Activated CD4-positive, alpha-beta T cell treated with anti-CD3 and anti-CD28 coated beads for 4 hours (primary cell): Measurements from ENCODE around the gene ENAM.
A peak's percentile ranks its signal among the peaks of the same experiment; 100 is the strongest.
"Not testable (repeated sequence)": the region's sequence is repeated elsewhere in the genome, so short reads cannot be mapped to it uniquely, and the experiment has no call there.

ENCODE experiments used
- DNase-seq, 2 donors: peaks; one replicate each; pipeline ENCODE4 v3.0.0-alpha.2; 2020

ENAM gene

DNA sequence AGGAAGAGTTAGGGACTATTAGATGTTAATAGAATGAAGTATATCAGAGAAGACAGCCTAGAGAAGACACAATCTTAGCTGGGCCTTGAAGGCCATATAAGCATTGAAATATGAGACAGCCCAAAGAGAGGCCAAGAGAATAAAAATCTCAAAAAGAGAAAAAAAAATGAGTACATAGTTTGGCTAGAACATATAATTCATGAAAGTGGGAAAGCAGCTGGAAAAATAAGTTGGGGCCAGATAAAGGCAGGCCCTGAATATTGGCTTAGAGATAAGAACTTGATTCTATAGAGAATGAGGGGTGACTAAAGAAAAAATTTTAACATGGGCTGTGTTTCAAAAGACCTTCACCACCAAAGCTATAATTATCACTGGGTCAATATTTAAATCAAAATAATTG, 52.4 kb downstream of the ENAM start:
- DNase-seq: no peak

DNA sequence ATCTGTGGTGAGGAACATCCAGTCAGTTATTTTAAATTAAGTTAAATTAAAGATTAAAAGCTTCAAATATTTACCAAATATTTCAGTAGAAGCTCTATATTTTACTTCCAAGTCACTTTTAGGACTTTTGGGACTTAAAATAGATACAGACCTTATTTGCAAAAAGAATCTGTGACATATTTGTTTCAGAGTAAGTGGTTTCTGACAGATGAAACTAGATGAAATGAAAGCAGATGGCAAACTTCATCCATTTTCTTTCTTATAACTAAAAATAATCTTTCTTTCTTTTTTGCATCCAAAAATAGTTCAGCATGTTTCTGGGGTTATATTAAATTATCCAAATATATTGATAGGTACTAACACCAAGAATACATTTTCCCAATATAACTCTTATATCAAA, 53.2 kb downstream of the ENAM start:
- no peak for DNase-seq

DNA sequence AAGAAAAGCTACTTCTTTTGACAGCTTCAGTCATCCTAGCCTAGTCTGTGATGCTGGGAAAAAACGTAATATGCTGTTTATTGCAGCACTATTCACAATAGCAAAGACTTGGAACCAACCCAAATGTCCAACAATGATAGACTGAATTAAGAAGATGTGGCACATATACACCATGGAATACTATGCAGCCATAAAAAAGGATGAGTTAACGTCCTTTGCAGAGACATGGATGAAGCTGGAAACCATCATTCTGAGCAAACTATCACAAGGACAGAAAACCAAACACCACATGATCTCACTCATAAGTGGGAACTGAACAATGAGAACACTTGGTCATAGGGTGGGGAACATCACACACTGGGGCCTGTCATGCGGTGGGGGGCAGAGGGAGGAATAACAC, 53.6 kb downstream of the ENAM start:
- DNase-seq: not testable (repeated sequence)

DNA sequence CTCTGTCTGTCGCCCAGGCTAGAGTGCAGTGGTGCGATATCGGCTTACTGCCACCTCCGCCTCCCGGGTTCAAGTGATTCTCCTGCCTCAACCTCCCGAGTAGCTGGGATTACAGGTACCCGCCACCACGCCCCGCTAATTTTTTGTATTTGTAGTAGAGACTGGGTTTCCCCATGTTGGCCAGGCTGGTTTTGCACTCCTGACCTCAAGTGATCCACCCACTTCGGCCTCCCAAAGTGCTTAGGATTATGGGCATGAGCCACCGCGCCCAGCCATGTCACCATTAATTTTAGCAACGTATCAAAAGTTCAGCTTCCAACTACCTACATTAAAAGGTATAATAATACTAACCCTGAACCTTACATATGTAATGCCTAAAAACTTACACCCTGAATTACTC, 58.8 kb downstream of the ENAM start:
- DNase-seq: peak in 1 of 2 donors; percentile 11

DNA sequence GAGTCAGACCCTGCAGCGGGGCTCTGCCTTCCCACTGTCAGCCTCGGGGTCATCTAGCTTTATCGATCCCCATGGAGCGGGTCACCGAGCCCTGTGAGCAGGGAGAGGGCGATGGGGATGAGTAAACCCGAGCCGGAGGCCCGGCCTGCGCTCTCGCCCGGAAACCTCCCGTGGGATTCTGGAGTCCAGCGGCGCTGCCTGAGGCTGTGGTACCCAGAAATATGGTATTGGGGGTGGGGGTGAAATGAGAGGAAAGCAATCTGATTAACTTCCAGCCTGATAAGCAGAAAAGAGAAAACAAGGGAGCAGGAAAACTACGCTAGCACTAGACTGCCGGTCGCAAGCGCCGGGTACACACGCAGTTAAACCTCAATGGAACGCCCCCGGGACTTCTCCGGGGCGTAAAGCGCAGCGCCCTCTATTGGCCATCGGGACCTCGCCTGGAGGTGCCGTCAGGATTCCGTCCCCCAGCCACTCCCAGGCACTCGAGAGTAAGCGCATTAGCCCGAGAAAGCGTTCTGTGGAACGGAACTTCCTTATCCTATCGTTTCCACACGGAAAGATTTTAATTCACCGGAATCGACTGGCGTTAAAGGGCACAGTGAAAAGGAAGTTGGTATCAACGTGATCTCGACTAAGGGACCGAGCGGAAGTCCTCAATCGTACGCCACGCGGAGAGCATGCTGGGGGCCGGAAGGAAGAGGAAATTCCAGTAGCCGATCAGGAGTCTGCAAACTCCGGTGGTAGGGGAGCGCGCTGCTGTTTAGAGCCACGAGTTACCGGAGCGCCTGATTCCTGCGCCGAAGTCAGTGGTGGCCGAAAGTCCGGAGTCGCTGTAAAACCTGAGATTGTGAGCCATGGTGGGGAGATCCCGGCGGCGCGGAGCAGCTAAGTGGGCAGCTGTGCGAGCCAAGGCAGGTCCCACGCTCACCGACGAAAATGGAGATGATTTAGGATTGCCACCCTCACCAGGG, 59.6 kb downstream of the ENAM start, which contains the start of gene UTP3:
Gene UTP3, plus strand, starts transcription at position 712 of the 974 bp plus-strand sequence. Its CDS starts 146 bp downstream, at position 858.
- DNase-seq: peak; percentile 92 to 93

DNA sequence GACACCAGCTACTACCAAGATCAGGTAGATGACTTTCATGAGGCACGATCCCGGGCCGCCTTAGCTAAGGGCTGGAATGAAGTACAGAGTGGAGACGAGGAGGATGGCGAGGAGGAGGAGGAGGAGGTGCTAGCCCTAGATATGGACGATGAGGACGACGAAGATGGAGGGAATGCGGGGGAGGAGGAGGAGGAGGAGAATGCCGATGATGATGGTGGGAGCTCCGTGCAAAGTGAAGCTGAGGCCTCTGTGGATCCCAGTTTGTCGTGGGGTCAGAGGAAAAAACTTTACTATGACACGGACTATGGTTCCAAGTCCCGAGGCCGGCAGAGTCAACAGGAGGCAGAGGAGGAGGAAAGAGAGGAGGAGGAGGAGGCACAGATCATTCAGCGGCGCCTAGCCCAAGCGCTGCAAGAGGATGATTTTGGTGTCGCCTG, 60.3 kb downstream of the ENAM start:
- DNase-seq: peak in 1 of 2 donors; percentile 22

DNA sequence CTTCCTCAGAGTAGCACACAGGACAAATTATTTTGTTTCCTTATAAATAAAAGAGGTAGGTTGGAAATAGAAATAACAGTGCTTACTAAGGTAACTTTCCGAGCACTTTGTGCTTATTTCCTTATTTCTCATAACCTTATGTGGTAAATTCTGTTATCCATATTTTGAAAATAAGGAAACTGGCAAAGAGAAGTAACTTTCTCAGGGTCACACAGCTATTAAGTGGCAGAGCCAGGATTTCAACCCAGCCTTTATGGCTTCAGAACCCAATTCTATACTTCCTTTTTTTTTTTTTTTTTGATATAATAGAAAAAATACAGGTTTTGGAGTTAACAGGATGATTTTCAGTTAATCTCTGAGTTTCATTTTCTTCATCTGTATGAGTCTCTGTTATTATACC, 63.1 kb downstream of the ENAM start:
- no peak for DNase-seq

DNA sequence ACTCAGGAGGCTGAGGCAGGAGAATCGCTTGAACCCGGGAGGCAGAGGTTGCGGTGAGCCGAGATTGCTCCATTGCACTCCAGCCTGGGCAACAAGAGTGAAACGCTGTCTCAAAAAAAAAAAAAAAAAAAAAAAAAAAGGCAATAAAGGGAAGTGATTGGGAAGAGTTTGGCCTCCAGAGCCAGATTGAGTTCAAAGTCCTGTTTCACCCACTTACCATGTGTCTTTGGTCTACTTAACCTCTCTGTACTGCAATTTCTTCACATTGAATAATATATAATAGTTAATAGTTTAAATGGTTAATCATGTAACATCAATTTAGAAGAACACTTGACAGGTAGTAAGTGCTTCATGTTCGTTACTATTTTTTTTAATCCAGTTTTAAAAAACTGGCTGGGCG, 66.1 kb downstream of the ENAM start:
- DNase-seq: not testable (repeated sequence)
